ENCODE measurements around the gene IZUMO2.
"Not testable (repeated sequence)": the region's sequence is repeated elsewhere in the genome, so short reads cannot be mapped to it uniquely, and the experiment has no call there.

The IZUMO2 gene

DNA sequence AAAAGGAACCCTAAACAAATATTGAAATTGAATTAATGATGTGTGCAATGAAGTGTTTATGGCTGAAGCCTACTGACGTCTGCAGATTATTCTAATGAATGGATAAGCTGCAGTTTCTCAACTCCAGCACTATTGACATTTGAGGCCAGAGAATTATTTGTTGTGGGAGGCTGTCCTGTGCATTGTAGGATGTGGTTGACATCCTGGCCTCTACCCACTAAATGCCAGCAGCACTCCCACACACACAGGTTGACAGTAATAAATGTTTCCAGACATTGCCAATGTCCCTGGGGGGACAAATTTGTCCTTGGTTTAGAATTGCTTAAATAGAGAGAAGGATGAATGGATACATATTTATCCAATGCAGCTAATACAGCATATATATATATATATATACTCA lies 21.1 kb upstream of the IZUMO2 start:
- no peak for DNase-seq (ENCODE audit: low spot score)

DNA sequence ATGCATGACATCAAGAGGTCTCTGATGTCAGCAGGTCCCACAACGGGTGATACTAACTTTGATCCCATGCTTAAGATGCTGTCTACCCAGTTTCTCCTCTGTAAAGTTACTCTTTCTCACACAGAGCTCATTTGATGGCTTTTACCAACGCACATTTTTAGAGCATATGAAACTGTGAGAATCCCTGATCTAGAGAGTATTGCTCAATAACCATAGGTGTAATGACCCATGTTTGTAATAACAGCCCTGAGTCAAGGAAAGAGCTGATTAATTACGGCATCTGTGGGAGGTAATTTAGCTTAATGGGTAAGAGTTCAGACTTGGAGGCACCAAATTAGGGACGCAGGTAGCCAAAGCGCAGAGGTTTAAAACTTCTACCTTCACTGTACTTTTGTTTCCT lies 18.0 kb upstream of the IZUMO2 start:
- no peak for DNase-seq (ENCODE audit: low spot score)

DNA sequence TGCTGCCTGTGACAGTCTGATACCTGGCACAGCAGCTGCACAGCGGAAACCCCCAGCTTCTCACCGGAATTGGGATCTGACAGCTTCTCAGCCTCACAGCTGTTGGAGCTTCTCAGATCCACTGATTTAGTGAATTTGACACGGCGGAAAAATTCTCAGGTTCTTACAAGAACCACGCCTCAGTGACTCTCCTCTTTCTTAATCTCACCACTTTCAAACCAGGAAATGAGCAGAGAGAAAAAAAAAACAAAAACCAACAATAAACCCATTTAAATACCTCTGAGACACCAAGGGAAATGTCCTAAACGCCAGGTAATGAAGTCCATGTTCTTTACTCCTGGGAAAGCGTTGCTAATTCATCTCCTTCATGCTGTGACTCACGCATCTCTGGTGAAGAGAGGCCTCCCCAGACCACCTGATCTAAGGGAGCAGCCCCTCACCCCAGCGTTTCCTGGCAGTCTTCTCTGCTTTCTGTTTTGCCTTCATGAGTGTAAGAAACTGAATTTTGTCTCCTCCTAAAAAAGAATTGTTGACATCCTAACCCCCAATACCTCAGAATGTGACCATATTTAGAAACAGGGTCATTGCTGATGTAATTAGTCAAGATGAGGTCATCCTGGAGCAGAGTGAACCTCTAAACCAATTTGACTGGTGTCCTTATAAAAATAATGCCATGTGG lies 15.9 kb upstream of the IZUMO2 start:
- no peak for DNase-seq (ENCODE audit: low spot score)

DNA sequence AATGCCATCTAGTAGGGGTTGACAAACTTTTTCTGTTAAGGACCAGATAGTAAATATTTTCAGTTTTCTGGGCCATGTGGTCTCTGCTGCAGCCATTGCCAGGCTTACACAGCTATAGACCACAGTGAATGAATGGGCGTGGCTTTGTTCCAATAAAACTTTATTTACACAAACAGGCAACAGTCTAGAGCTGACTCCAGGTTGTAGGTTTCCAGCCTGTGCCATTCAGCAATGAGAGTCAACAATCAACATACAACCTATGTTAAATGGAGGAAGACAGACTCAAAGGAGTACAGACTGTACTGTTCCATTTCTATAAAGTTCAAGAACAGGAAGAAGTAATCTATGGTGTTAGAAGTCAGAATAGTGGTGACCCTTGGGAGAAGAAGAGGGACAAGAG lies 15.2 kb upstream of the IZUMO2 start:
- peak; percentile 50 for DNase-seq (ENCODE audit: low spot score)

GRCh38 chr19:50176775-50177174 lies 13.7 kb upstream of the IZUMO2 start:
- DNase-seq (ENCODE audit: low spot score): no peak

DNA sequence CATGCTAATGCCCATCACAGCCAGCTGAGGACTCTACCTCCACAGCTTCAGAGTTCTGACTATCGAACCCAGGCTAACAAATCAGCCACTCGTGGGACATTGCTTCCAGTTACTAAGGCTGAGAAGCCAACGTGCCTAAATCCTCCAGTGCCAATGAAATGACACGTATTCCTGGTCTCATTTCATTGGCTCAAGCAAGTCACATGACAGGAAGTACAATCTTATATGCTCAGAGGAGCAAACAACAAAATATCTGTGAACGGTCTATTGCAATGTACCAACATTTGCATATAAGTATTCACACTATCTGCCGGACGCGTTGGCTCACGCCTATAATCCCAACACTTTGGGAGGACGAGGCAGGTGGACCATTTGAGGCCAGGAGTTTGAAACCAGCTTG lies 12.8 kb upstream of the IZUMO2 start:
- DNase-seq (ENCODE audit: low spot score): peak; percentile 32

- DNase-seq (ENCODE audit: low spot score): no peak
Observed at GRCh38 chr19:50174100-50174793, 11.2 kb upstream of the IZUMO2 start.

- no peak for DNase-seq (ENCODE audit: low spot score)
Observed at GRCh38 chr19:50173127-50173526, 10.0 kb upstream of the IZUMO2 start.

- DNase-seq (ENCODE audit: low spot score): no peak
Observed at GRCh38 chr19:50172726-50173125, 9.6 kb upstream of the IZUMO2 start.

- no peak for DNase-seq (ENCODE audit: low spot score)
Observed at GRCh38 chr19:50171752-50172151, 8.7 kb upstream of the IZUMO2 start.

- DNase-seq (ENCODE audit: low spot score): no peak
Observed at GRCh38 chr19:50167314-50167721, 4.2 kb upstream of the IZUMO2 start.

GRCh38 chr19:50159078-50159477 lies 4.0 kb downstream of the IZUMO2 start:
- no peak for DNase-seq (ENCODE audit: low spot score)

DNA sequence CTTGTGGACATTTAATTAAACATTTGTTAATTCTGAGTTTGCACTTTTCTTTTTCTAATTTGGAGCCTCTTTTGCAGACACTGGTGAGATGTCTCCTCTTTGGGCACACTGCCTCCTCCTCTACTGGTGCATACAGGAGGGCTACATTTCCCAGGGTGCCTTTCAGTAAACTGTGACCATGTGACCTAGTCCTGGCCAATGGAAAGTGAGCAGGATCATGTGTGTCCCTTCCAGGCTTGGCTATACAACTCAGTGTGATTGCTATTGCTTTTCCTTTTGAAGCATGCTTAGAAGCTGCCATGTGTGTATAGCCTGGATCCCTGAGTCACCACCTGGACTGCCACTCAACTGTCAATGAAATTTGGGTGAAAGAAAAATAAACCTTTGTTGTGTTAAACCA lies 4.5 kb downstream of the IZUMO2 start:
- DNase-seq (ENCODE audit: low spot score): peak; percentile 53

DNA sequence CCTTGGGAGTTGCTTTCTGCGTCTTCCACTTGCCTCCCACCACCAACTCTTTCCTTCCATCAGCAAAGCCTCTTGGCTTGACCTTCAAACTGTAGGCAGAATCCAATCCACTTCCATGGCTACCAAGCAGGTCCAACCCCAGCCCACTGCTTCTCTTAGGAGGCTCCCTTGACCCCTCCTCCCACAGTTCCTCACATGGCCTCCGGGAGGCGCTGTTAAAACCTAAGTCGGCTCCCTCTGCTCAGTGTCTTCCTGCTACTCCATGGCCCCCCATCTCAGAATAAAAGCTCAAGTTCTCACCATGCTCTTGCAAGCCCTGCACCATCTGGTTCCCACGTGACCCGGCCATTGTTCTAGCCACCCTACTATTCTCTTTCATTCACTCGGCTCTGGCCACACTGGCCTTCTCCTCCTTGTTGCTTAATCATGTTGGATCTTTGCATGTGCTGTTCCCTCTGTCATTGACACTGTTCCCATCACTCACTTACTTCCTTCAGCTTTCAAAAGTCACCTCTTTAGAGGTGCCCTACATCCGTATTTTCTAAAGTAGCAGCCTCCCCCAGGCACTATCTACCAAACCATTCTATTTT lies 7.5 kb downstream of the IZUMO2 start:
- peak; percentile 21 for DNase-seq (ENCODE audit: low spot score)

GRCh38 chr19:50154529-50154928 lies 8.6 kb downstream of the IZUMO2 start:
- no peak for DNase-seq (ENCODE audit: low spot score)

- DNase-seq (ENCODE audit: low spot score): no peak
Observed at GRCh38 chr19:50152578-50152977, 10.5 kb downstream of the IZUMO2 start.

DNA sequence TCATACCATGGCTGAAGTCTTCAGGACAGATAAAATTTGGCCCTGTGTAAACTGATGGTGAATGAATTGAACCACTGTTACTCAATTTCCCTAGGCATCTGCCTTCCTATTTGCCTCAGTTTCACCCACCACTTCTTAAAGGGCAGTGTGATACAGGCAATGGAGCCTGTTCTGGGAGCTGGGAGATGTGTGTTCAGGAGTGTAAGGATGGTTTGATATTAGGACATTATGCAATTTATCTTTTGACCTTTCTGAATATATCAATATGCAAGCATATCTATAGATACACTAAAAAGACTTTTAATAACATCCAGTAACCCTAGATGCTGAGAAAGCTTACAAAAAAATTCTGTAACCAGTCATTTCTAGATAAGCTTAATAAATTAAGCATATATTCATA lies 14.6 kb downstream of the IZUMO2 start:
- DNase-seq (ENCODE audit: low spot score): no peak

DNA sequence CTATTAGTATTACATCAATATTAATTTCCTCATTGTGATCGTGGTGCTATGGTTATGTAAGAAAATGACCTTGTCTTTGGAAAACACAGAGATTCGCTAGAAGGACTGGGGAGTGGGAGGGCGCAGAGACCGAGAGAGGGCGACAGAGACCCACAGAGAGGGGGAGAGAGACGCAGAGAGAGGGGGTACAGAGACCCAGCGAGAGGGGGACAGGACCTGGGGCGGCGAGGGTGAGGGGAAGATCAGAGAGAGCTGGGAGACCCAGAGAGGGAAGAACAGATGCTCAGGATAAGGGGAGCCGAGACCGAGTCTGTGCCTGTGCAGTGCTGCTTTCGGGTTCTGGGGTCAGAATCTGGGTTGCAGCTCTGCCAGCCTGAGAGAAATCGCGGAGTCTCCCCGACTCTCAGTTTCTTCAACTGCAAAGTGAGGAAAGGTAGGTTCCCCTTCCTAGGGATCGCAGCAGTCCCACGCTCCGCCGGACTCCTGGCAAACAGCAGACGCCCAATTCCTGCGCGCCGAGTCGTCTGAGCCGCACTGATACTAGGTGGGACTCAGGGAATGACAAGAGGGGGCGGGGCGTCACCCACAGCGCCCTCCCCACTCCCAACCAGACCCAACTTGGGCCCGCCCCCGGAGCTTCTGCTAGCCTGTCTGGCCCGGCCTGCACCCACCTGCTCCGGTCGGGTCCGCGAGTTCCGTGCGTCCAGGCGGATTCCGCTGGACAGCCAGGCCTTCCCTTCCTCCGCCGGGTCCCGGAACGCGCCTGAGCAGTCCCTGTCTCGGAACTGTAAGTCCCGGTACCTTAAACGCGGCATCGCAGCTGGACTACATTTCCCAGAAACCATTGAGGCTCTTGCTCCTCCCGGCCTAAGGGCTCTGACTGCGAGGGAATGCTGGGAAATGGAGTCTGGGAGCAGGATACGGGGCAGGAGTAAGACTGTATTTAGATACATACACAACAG lies 15.3 kb downstream of the IZUMO2 start:
- peak; percentile 63 for DNase-seq (ENCODE audit: low spot score)

DNA sequence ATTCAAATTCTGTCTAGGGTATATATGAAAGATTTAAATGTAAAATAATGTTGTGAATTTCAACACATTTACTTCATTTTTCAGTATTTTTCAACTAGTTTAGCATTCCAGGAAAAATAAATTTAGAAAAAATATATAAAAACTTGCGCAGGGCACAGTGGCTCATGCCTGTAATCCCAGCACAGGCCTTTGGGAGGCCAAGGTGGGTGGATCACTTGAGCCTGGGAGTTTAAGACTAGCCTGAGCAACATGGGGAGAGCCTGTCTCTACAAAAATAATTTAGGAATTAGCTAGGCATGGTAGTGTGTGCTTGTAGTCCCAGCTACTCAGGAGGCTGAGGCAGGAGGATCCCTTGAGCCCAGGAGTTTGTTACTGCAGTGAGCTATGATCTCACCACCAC lies 21.2 kb downstream of the IZUMO2 start:
- not testable (repeated sequence) for DNase-seq (ENCODE audit: low spot score)

DNA sequence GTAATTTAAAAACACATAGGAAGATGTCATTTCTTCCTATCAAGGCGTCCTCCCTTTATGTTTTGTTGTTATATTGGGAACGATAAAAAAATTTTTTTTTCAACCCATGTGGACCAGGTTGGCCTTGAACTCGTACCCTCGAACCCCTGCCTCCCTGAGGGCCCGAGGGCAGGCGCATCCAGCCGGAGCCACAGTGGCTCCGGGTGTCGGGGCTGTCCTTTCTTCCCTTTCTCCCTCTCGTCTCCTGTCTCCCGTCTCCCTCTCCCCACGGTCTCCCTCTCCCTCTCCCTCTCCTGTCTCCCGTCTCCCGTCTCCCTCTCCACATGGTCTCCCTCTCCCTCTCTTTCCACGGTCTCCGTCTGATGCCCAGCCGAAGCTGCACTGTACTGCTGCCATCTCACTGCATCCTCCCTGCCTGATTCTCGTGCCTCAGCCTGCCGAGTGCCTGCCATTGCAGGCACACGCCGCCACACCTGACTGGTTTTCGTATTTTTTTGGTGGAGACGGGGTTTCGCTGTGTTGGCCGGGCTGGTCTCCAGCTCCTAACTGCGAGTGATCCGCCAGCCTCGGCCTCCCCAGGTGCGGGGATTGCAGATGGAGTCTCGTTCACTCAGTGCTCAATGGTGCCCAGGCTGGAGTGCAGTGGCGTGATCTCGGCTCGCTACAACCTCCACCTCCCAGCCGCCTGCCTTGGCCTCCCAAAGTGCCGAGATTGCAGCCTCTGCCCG lies 22.8 kb downstream of the IZUMO2 start:
- DNase-seq (ENCODE audit: low spot score): not testable (repeated sequence)

GRCh38 chr19:50136603-50137365 lies 26.3 kb downstream of the IZUMO2 start:
- DNase-seq (ENCODE audit: low spot score): not testable (repeated sequence)
